HepG2 (cell line): ENCODE data around the gene RGS19.

ENCODE experiments used
- ATF7 ChIP-seq, 2 experiments: fragments of 450-650 bp in 1 of 2; sonication (generic) in 1 of 2; formaldehyde crosslinking in 1 of 2; IDR thresholded peaks; 2 replicates each; pipeline versions ENCODE4 v1.4.0 to v1.6.1; 2016 to 2020; ENCODE audit warnings: antibody characterized with exemption in 1 of 2, mild to moderate bottlenecking in 1 of 2, missing genetic modification reagents in 1 of 2
- CTCF ChIP-seq: sonication (generic); formaldehyde crosslinking; IDR thresholded peaks from 2 replicates; pipeline ENCODE4 v1.5.0; 2020; ENCODE audit warnings: mild to moderate bottlenecking, missing genetic modification reagents, moderate library complexity
- KDM1A ChIP-seq: IDR thresholded peaks from 2 replicates; pipeline ENCODE4 v1.6.1; 2016; ENCODE audit warnings: missing compliant biosample characterization
- POLR2AphosphoS5 ChIP-seq: IDR thresholded peaks from 2 replicates; pipeline ENCODE4 v1.6.1; 2012; ENCODE audit warnings: low read depth, low read length
- SUZ12 ChIP-seq: fragments of 150-350 bp; IDR thresholded peaks from 2 replicates; pipeline ENCODE4 v1.6.1; 2014; ENCODE audit warnings: low read depth, low read length
- ZBTB2 ChIP-seq: sonication (generic); formaldehyde crosslinking; IDR thresholded peaks from 2 replicates; pipeline ENCODE4 v1.8.0; 2022; ENCODE audit warnings: low read depth, missing genetic modification reagents
- ZNF124 ChIP-seq: sonication (generic); formaldehyde crosslinking; IDR thresholded peaks from 2 replicates; pipeline ENCODE4 v1.4.0; 2020; ENCODE audit warnings: missing genetic modification reagents
- TF ChIP-seq, protein P1 (sequence below): sonication (generic); formaldehyde crosslinking; IDR thresholded peaks from 2 replicates; pipeline ENCODE4 v1.9.0; 2021; ENCODE audit warnings: missing genetic modification reagents, borderline replicate concordance

GRCh38 chr20:64082126-64082731, 2.9 kb upstream of the RGS19 start:
- TF ChIP-seq, protein P1, sequence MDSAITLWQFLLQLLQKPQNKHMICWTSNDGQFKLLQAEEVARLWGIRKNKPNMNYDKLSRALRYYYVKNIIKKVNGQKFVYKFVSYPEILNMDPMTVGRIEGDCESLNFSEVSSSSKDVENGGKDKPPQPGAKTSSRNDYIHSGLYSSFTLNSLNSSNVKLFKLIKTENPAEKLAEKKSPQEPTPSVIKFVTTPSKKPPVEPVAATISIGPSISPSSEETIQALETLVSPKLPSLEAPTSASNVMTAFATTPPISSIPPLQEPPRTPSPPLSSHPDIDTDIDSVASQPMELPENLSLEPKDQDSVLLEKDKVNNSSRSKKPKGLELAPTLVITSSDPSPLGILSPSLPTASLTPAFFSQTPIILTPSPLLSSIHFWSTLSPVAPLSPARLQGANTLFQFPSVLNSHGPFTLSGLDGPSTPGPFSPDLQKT = no peak
- TF ChIP-seq ATF7 (IDR thresholded peaks at IDR 0.05) = no peak
- no peak for TF ChIP-seq ATF7 (CRISPR knock-in tag; IDR thresholded peaks at IDR 0.05)
- no peak for TF ChIP-seq KDM1A (CRISPR knock-in tag)
- peak; percentile 59 for TF ChIP-seq CTCF (CRISPR knock-in tag)
- no peak for TF ChIP-seq ZBTB2 (CRISPR knock-in tag)
- no peak for TF ChIP-seq ZNF124 (CRISPR knock-in tag)
- no peak for TF ChIP-seq SUZ12
- TF ChIP-seq POLR2AphosphoS5 = no peak
